ENCODE data around the gene F8.

The F8 gene

GRCh38 chrX:155056877-155057792 is 34.6 kb upstream of the F8 start:
- peak overlapping the region; percentile 59 for H3K27ac ChIP-seq (ENCODE audit: low read depth, low read length)
- H3K4me3 ChIP-seq (ENCODE audit: low read depth in 1 of 2, low read length in 2 of 2), result peak overlapping the region; percentile 38 to 43
- H3K36me3 ChIP-seq (ENCODE audit: control insufficient read depth in 1 of 2, insufficient read depth in 2 of 2, low read length in 2 of 2), result peaks cover 6 to 12% of the 10 kb centered on the region in 2 donors

GRCh38 chrX:155056471-155056870 is 33.9 kb upstream of the F8 start:
- peaks cover 5 to 7% of the 10 kb centered on the region in 2 donors for H3K4me1 ChIP-seq (ENCODE audit: control insufficient read depth in 1 of 2, insufficient read depth in 2 of 2, low read length in 2 of 2)
- no peak overlapping the region for H3K27ac ChIP-seq (ENCODE audit: low read depth, low read length)
- H3K4me3 ChIP-seq (ENCODE audit: low read depth in 1 of 2, low read length in 2 of 2), result no peak overlapping the region
- no peak overlapping the region for H3K9ac ChIP-seq (ENCODE audit: low read depth in 1 of 2, low read length in 2 of 2)
- H3K36me3 ChIP-seq (ENCODE audit: control insufficient read depth in 1 of 2, insufficient read depth in 2 of 2, low read length in 2 of 2), result peaks cover 10 to 14% of the 10 kb centered on the region in 2 donors
- no peaks in the 10 kb centered on the region for H3K9me3 ChIP-seq (ENCODE audit: control insufficient read depth in 1 of 2, low read length in 2 of 2)
- no peaks in the 10 kb centered on the region for H3K27me3 ChIP-seq (ENCODE audit: control insufficient read depth in 1 of 2, insufficient read depth in 2 of 2, low read length in 2 of 2)

More at GRCh38 chrX:155056877-155057792, 34.6 kb upstream of the F8 start:
- no peaks in the 10 kb centered on the region for H3K9me3 ChIP-seq (ENCODE audit: control insufficient read depth in 1 of 2, low read length in 2 of 2)
- peaks cover 5 to 7% of the 10 kb centered on the region in 2 donors for H3K4me1 ChIP-seq (ENCODE audit: control insufficient read depth in 1 of 2, insufficient read depth in 2 of 2, low read length in 2 of 2)
- H3K27me3 ChIP-seq (ENCODE audit: control insufficient read depth in 1 of 2, insufficient read depth in 2 of 2, low read length in 2 of 2), result no peaks in the 10 kb centered on the region
- H3K9ac ChIP-seq (ENCODE audit: low read depth in 1 of 2, low read length in 2 of 2), result peak overlapping the region; percentile 25 to 51

- Histone ChIP-seq H3K27me3 (ENCODE audit: control insufficient read depth in 1 of 2, insufficient read depth in 2 of 2, low read length in 2 of 2) (no peaks in the 10 kb centered on the region), H3K9ac (ENCODE audit: low read depth in 1 of 2, low read length in 2 of 2) (no peak overlapping the region), H3K36me3 (ENCODE audit: control insufficient read depth in 1 of 2, insufficient read depth in 2 of 2, low read length in 2 of 2) (peaks cover 10 to 15% of the 10 kb centered on the region in 2 donors), H3K9me3 (ENCODE audit: control insufficient read depth in 1 of 2, low read length in 2 of 2) (no peaks in the 10 kb centered on the region), H3K27ac (ENCODE audit: low read depth, low read length) (no peak overlapping the region), H3K4me3 (ENCODE audit: low read depth in 1 of 2, low read length in 2 of 2) (no peak overlapping the region), H3K4me1 (ENCODE audit: control insufficient read depth in 1 of 2, insufficient read depth in 2 of 2, low read length in 2 of 2) (peaks cover 5 to 7% of the 10 kb centered on the region in 2 donors)
These were observed 33.0 kb upstream of the F8 start for GRCh38 chrX:155055494-155055893.

GRCh38 chrX:155054255-155054654 is 31.7 kb upstream of the F8 start:
- Histone ChIP-seq H3K36me3 (ENCODE audit: control insufficient read depth in 1 of 2, insufficient read depth in 2 of 2, low read length in 2 of 2) (peaks cover 10 to 12% of the 10 kb centered on the region in 2 donors), H3K27ac (ENCODE audit: low read depth, low read length) (no peak overlapping the region), H3K9ac (ENCODE audit: low read depth in 1 of 2, low read length in 2 of 2) (no peak overlapping the region), H3K9me3 (ENCODE audit: control insufficient read depth in 1 of 2, low read length in 2 of 2) (no peaks in the 10 kb centered on the region), H3K27me3 (ENCODE audit: control insufficient read depth in 1 of 2, insufficient read depth in 2 of 2, low read length in 2 of 2) (no peaks in the 10 kb centered on the region), H3K4me3 (ENCODE audit: low read depth in 1 of 2, low read length in 2 of 2) (no peak overlapping the region), H3K4me1 (ENCODE audit: control insufficient read depth in 1 of 2, insufficient read depth in 2 of 2, low read length in 2 of 2) (peaks cover 5 to 7% of the 10 kb centered on the region in 2 donors)

- Histone ChIP-seq H3K4me1 (ENCODE audit: control insufficient read depth in 1 of 2, insufficient read depth in 2 of 2, low read length in 2 of 2) (peaks cover 5 to 7% of the 10 kb centered on the region in 2 donors), H3K27me3 (ENCODE audit: control insufficient read depth in 1 of 2, insufficient read depth in 2 of 2, low read length in 2 of 2) (no peaks in the 10 kb centered on the region), H3K9me3 (ENCODE audit: control insufficient read depth in 1 of 2, low read length in 2 of 2) (no peaks in the 10 kb centered on the region), H3K27ac (ENCODE audit: low read depth, low read length) (no peak overlapping the region), H3K36me3 (ENCODE audit: control insufficient read depth in 1 of 2, insufficient read depth in 2 of 2, low read length in 2 of 2) (peaks cover 10 to 12% of the 10 kb centered on the region in 2 donors), H3K4me3 (ENCODE audit: low read depth in 1 of 2, low read length in 2 of 2) (no peak overlapping the region), H3K9ac (ENCODE audit: low read depth in 1 of 2, low read length in 2 of 2) (no peak overlapping the region)
These were observed 31.1 kb upstream of the F8 start for GRCh38 chrX:155053656-155054055.

GRCh38 chrX:155052738-155053498 is 30.4 kb upstream of the F8 start:
- Histone ChIP-seq H3K4me1 (ENCODE audit: control insufficient read depth in 1 of 2, insufficient read depth in 2 of 2, low read length in 2 of 2) (peaks cover 5 to 7% of the 10 kb centered on the region in 2 donors), H3K36me3 (ENCODE audit: control insufficient read depth in 1 of 2, insufficient read depth in 2 of 2, low read length in 2 of 2) (peaks cover 10 to 12% of the 10 kb centered on the region in 2 donors), H3K27ac (ENCODE audit: low read depth, low read length) (no peak overlapping the region), H3K9ac (ENCODE audit: low read depth in 1 of 2, low read length in 2 of 2) (no peak overlapping the region), H3K4me3 (ENCODE audit: low read depth in 1 of 2, low read length in 2 of 2) (no peak overlapping the region), H3K9me3 (ENCODE audit: control insufficient read depth in 1 of 2, low read length in 2 of 2) (no peaks in the 10 kb centered on the region), H3K27me3 (ENCODE audit: control insufficient read depth in 1 of 2, insufficient read depth in 2 of 2, low read length in 2 of 2) (no peaks in the 10 kb centered on the region)

- Histone ChIP-seq H3K9ac (ENCODE audit: low read depth in 1 of 2, low read length in 2 of 2) (no peak overlapping the region), H3K9me3 (ENCODE audit: control insufficient read depth in 1 of 2, low read length in 2 of 2) (no peaks in the 10 kb centered on the region), H3K4me3 (ENCODE audit: low read depth in 1 of 2, low read length in 2 of 2) (no peak overlapping the region), H3K4me1 (ENCODE audit: control insufficient read depth in 1 of 2, insufficient read depth in 2 of 2, low read length in 2 of 2) (no peaks in the 10 kb centered on the region), H3K27me3 (ENCODE audit: control insufficient read depth in 1 of 2, insufficient read depth in 2 of 2, low read length in 2 of 2) (no peaks in the 10 kb centered on the region), H3K27ac (ENCODE audit: low read depth, low read length) (no peak overlapping the region), H3K36me3 (ENCODE audit: control insufficient read depth in 1 of 2, insufficient read depth in 2 of 2, low read length in 2 of 2) (peaks cover 10 to 17% of the 10 kb centered on the region in 2 donors)
These were observed 26.6 kb upstream of the F8 start for GRCh38 chrX:155048977-155049619.

GRCh38 chrX:155046811-155047528 is 24.4 kb upstream of the F8 start:
- peaks cover 2 to 12% of the 10 kb centered on the region in 2 donors for H3K36me3 ChIP-seq (ENCODE audit: control insufficient read depth in 1 of 2, insufficient read depth in 2 of 2, low read length in 2 of 2)
- no peak overlapping the region for H3K4me3 ChIP-seq (ENCODE audit: low read depth in 1 of 2, low read length in 2 of 2)
- no peak overlapping the region for H3K27ac ChIP-seq (ENCODE audit: low read depth, low read length)
- no peaks in the 10 kb centered on the region for H3K9me3 ChIP-seq (ENCODE audit: control insufficient read depth in 1 of 2, low read length in 2 of 2)
- no peaks in the 10 kb centered on the region for H3K4me1 ChIP-seq (ENCODE audit: control insufficient read depth in 1 of 2, insufficient read depth in 2 of 2, low read length in 2 of 2)
- no peak overlapping the region for H3K9ac ChIP-seq (ENCODE audit: low read depth in 1 of 2, low read length in 2 of 2)
- no peaks in the 10 kb centered on the region for H3K27me3 ChIP-seq (ENCODE audit: control insufficient read depth in 1 of 2, insufficient read depth in 2 of 2, low read length in 2 of 2)

- Histone ChIP-seq H3K27ac (ENCODE audit: low read depth, low read length) (no peak overlapping the region), H3K4me3 (ENCODE audit: low read depth in 1 of 2, low read length in 2 of 2) (no peak overlapping the region), H3K36me3 (ENCODE audit: control insufficient read depth in 1 of 2, insufficient read depth in 2 of 2, low read length in 2 of 2) (peaks cover 0 to 5% of the 10 kb centered on the region in 2 donors), H3K9me3 (ENCODE audit: control insufficient read depth in 1 of 2, low read length in 2 of 2) (no peaks in the 10 kb centered on the region), H3K4me1 (ENCODE audit: control insufficient read depth in 1 of 2, insufficient read depth in 2 of 2, low read length in 2 of 2) (no peaks in the 10 kb centered on the region), H3K27me3 (ENCODE audit: control insufficient read depth in 1 of 2, insufficient read depth in 2 of 2, low read length in 2 of 2) (no peaks in the 10 kb centered on the region), H3K9ac (ENCODE audit: low read depth in 1 of 2, low read length in 2 of 2) (no peak overlapping the region)
These were observed 23.7 kb upstream of the F8 start for GRCh38 chrX:155046129-155046810.

All from duodenal mucosa (tissue), 2 donors.